GM18519 (cell line): ENCODE results near the gene ZFC3H1.
"Not testable (repeated sequence)": the region's sequence is repeated elsewhere in the genome, so short reads cannot be mapped to it uniquely, and the experiment has no call there.

ENCODE experiments used
- ATAC-seq: cut with Tn5 transposase; IDR thresholded peaks from one replicate; pipeline ENCODE4 v1.9.1; 2021; ENCODE audit warnings: mild to moderate bottlenecking, moderate library complexity; ENCODE audit not compliant: unreplicated experiment, low FRiP score

Gene ZFC3H1

DNA sequence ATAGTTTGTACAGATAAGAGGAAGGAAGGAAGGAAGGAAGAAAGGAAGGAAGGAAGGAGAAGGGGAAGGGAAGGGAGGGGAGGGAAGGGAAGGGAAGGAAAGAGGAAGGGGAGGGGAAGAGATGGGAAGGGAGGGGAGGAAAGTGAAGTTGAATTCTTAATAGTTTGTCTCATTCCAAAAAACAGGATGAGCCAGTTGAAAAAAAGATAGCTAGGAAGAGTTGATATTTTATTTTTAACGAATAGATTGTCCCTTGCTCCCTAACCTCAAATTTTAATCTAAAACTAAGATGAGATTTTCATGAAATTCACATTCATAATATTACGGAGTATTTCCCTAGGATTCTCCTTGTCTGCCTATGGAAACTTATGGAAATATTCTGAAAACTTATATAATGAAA lies 80.7 kb downstream of the ZFC3H1 start:
- no peak for ATAC-seq

DNA sequence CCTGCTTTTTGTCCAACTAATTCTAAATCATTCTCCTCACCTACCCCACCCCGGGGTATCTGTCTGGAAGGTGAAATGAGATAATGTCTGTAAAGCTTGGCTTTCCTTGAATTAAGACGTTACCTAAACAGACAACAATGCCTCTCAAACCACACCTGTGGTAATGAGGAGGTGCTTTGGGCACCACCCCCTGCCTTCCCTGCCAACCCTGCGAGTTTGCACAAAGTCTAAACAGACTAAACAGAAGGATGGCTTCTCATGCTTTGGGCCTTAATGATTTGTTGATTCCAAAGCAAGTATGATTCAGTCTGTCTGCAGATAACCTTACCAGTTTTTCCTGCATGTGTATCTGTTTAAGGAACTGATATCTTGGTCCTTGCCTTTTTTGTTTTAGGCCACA lies 82.4 kb downstream of the ZFC3H1 start:
- ATAC-seq = no peak

DNA sequence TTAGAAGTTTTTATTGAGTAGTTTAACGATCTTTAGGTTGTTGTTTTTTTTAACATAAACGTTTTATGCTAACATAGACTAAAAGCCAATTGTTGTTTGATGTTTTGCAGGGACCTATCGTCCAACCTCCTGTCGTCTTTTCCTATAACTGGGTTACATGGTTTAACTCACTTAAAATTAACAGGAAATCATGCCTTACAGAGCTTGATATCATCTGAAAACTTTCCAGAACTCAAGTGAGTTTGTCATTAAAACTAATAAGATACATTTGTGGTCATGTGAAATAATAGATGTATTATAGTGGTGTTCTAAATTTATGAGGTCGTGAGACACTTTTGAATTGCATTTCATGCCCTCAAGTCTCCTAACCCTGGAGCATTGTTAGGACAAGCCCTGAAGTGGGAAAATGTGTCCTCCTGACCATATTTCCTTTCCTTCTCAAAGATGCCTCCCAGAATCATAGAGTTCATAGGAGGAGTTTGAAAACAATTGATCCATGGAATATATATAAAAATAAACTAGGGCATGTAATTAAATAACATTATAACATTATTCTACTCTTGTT lies 84.9 kb downstream of the ZFC3H1 start:
- no peak for ATAC-seq

DNA sequence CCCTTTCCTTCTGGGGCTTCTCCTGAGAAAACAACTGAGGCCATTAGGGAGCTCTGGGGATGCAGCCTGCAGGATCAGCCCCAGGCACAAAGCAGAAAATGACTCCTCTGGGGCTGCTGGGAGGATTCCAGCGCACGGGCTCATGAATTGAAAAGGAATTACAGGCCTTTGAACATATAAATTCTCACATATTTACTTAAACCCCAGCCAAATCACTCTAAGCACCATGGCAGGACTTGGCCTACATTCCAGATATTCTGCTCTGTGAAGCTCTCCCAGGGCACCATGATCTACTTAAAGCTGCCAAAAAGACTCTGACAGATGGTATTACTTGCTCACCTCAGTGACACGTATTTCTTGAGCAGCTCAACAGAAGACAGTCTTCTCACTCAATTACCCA lies 87.2 kb downstream of the ZFC3H1 start:
- ATAC-seq = no peak

DNA sequence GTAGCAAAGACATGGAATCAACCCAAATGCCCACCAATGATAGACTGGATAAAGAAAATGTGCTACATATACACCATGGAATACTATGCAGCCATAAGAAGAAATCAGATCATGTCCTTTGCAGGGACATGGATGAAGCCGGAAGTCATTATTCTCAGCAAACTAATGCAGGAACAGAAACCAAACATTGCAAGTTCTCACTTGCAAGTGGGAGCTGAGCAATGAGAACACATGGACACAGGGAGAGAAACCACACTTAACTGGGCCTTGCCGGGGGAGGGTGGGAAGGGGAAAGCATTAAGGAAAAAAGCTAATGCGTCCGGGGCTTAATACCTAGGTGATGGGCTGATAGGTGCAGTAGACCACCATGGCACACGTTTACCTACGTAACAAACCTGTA lies 93.8 kb downstream of the ZFC3H1 start:
- ATAC-seq = not testable (repeated sequence)

DNA sequence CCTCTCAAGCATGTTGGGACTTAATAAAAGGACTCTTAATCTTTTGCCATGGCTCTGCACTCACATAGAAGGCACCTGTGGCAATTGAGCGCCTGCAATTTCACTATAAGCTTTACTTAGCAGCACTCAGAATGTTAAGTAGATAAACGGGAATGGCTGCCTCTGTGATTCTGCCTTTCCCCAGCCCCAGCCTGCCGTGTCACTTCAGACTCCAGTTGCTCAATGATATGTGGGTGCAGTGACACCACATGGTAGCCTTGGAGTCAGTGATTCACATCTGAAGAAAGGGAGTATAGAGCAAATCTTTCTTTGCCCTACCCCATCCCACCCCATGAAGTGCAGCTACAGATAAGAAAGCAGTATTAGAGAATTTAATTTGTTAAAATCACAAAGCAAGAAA lies 96.1 kb downstream of the ZFC3H1 start:
- no peak for ATAC-seq

DNA sequence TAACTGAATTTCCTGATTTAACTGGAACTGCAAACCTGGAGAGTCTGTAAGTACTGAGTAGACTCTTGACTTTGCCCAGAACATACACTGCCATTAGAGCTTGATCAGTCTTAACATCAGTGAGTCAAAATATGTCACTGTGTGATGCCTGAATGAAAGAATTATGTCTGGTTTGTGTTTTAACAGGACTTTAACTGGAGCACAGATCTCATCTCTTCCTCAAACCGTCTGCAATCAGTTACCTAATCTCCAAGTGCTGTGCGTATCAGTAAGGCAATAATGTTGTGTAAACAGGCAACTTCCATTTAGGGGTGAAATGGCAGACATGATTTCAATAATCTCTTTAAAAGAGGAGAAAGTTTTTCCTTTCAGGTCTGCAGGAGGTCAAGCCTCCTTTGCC lies 97.0 kb downstream of the ZFC3H1 start:
- no peak for ATAC-seq

DNA sequence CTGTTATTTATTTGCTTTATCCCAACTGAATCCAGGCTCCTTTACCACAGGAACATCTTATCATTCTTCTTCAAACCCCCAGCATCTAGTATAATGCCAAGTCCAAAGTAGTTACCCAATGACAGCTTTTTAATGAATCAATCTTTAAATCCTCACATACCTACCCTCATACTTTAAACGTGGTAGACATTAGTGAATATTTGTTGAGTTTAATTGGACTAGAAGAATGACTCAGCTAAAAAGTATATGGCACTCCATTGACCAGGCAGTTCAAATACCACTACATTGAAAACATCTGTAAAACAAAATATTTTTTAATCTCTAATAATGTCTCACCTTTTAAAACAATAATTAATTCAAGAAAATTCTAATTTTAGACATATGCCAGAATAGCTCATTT lies 98.1 kb downstream of the ZFC3H1 start:
- ATAC-seq = no peak

DNA sequence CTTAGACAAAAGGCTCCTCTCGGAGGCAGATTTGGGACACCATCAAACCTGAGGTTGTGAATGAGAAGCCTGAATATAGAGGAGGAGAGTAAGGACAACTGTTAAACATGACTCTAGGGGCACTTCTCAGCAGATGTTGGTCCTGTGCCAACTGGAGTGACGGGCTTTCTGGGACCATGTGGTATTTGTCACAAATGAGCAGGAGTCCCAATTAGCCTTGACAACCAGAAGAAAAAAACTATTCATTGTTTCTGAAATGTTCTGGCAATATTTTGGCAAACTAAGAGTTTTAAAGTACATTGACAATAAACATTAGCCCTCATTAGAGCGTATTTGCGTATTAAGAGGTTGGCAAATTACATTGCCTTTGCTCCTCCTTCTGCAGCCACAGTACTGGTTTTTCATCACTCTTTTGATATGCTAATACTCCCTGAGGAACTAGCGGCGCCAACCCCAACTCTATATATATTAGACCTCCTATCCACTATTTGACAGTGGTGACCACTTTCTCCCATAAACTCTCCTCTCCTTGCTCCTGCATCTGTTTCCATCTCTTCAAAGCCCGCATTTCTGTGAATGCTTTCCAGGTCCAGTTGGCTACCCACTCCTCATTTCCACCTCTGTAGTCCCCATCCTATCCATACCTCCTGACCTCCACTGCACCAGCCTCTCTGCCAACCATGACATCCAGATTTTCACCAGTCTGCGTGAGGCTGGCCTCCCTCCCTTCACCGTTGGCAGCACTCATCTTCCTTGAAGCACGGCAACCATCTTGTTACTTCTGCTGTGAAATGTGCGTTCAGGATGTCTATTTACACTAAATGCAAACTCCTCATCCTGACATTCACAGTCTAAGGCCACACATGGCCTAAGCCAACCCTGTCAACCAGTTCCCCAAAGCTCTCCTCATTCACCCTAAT lies 100.7 kb downstream of the ZFC3H1 start:
- no peak for ATAC-seq
